ENCODE results near the gene MRPL52.
A peak's percentile ranks its signal among the peaks of the same experiment; 100 is the strongest.
"Not testable (repeated sequence)": the region's sequence is repeated elsewhere in the genome, so short reads cannot be mapped to it uniquely, and the experiment has no call there.

MRPL52 gene

GRCh38 chr14:22811722-22812121, 18.0 kb upstream of the MRPL52 start:
- DNase-seq (ENCODE audit: low spot score) = no peak

- DNase-seq (ENCODE audit: low spot score) = no peak
Measured at GRCh38 chr14:22812744-22813143, 16.9 kb upstream of the MRPL52 start.

GRCh38 chr14:22813145-22813544, 16.5 kb upstream of the MRPL52 start:
- DNase-seq (ENCODE audit: low spot score) = no peak

- no peak for DNase-seq (ENCODE audit: low spot score)
Measured at GRCh38 chr14:22814373-22814772, 15.3 kb upstream of the MRPL52 start.

- no peak for DNase-seq (ENCODE audit: low spot score)
Measured at GRCh38 chr14:22814941-22815713, 14.6 kb upstream of the MRPL52 start, which contains the start of gene SLC7A7. Gene SLC7A7, minus strand, starts transcription at chr14:22815435. Its CDS starts 2,037 bp downstream, at chr14:22813398.

GRCh38 chr14:22819151-22819988, 10.3 kb upstream of the MRPL52 start:
- DNase-seq (ENCODE audit: low spot score) = no peak

- no peak for DNase-seq (ENCODE audit: low spot score)
Measured at GRCh38 chr14:22820731-22821130, 9.0 kb upstream of the MRPL52 start.

GRCh38 chr14:22821193-22822015, 8.3 kb upstream of the MRPL52 start:
- no peak for DNase-seq (ENCODE audit: low spot score)

- DNase-seq (ENCODE audit: low spot score) = no peak
Measured at GRCh38 chr14:22822016-22822570, 7.6 kb upstream of the MRPL52 start.

- DNase-seq (ENCODE audit: low spot score) = peak; percentile 91
Measured at GRCh38 chr14:22822571-22823098, 7.1 kb upstream of the MRPL52 start.

- DNase-seq (ENCODE audit: low spot score) = no peak
Measured at GRCh38 chr14:22824711-22825359, 4.9 kb upstream of the MRPL52 start.

- not testable (repeated sequence) for DNase-seq (ENCODE audit: low spot score)
Measured at GRCh38 chr14:22829076-22829660, 519 bp upstream of the MRPL52 start.

- no peak for DNase-seq (ENCODE audit: low spot score)
Measured at GRCh38 chr14:22830443-22831010, 840 bp downstream of the MRPL52 start.

- DNase-seq (ENCODE audit: low spot score) = no peak
Measured at GRCh38 chr14:22835505-22835904, 5.8 kb downstream of the MRPL52 start.

- DNase-seq (ENCODE audit: low spot score) = peak; percentile 87
Measured at GRCh38 chr14:22836301-22837113, 6.8 kb downstream of the MRPL52 start, which contains the start of gene MMP14. Gene MMP14, plus strand, starts transcription at chr14:22836585. Its CDS starts 233 bp downstream, at chr14:22836818.

- peak; percentile 79 for DNase-seq (ENCODE audit: low spot score)
Measured at GRCh38 chr14:22837114-22837749, 7.5 kb downstream of the MRPL52 start.

GRCh38 chr14:22837750-22838538, 8.3 kb downstream of the MRPL52 start:
- DNase-seq (ENCODE audit: low spot score) = no peak

GRCh38 chr14:22838631-22839041, 8.9 kb downstream of the MRPL52 start:
- DNase-seq (ENCODE audit: low spot score) = no peak
